ENCODE results near the gene NANS. TPM values are rescaled to one million over a fixed set of nuclear protein-coding genes. Genes with fewer than 3 reads are reported as not detected.
"Not testable (repeated sequence)": the region's sequence is repeated elsewhere in the genome, so short reads cannot be mapped to it uniquely, and the experiment has no call there.

Gene NANS
- total RNA-seq, 1 donor from 2014 or later, result 40.3 TPM

DNA sequence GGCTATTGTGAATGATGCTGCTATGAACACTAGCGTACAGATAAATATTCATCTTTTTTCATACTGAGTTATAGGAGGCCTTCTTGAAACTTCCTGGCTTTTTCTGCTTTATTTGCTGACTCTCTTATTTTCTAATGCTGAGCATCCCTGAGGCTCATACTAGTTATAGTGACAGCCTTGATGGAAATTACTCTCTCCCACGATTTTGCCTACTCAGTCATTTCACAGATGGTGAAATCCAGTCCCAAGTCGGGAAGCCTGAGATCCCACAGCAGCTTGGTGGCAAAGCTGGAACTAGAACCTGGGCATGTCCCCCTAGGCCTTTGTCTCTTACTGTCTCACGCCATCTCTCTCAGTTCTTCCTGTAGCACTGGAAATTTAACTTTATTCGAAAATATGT lies 22.4 kb downstream of the NANS start:
- DNase-seq, result no peak

- no peak for DNase-seq
Measured at GRCh38 chr9:98080326-98080725, 23.8 kb downstream of the NANS start.

GRCh38 chr9:98080780-98081179 lies 24.2 kb downstream of the NANS start:
- no peak for DNase-seq

GRCh38 chr9:98081477-98082219 lies 25.1 kb downstream of the NANS start:
- DNase-seq, result no peak

GRCh38 chr9:98083061-98083501 lies 26.5 kb downstream of the NANS start:
- DNase-seq, result no peak

DNA sequence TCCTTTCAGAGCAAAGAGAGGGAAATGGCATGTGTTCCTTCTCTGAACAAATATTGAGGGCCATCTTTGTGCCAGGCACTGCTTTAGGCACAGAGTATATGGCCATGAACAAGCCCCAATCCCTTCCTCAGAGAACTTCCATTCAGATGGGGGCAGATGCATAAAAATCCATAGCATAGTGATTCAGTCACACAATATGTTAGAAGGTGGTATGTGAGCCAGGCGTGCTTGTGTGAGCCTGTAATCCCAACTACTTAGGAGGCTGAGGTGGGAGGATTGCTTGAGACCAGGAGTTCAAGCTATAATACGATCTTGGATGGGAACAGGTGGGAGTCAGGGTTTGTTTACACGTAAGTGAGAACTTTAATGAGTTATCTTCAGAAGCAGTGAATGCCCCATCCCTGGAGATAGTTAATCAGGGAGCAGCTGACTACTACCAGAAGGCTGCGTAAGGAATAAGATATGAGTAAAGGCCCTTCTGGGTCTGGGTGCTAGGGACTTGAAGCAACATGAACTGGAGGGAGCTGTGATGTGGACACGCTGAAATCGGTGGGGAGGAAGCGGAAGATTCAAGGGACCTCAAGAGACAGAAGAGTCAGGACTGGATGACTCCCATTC lies 27.1 kb downstream of the NANS start:
- peak; percentile 20 for DNase-seq

GRCh38 chr9:98084396-98084795 lies 27.9 kb downstream of the NANS start:
- no peak for DNase-seq

DNA sequence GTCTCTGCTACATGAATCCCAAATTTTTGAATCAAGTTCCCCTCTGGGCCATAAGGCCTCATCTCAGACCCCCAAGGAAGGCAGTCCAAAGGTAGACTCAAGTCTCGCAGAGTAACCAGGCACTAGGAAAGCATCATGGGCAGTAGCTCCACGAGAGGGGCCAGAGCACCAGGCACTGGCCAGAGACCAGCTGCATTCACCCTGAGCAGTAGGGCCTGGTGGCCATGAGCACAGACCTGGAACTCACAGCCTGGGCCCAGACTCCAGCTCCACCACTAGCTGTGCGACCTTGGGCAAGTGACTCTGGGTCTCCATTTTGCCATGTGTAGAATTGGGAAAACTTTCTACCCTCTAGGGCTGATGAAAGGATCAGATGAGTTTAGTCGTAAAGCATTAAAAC lies 28.5 kb downstream of the NANS start:
- no peak for DNase-seq

- DNase-seq, result no peak
Measured at GRCh38 chr9:98085944-98086343, 29.4 kb downstream of the NANS start.

- DNase-seq, result no peak
Measured at GRCh38 chr9:98086461-98086860, 29.9 kb downstream of the NANS start.

GRCh38 chr9:98087420-98088354 lies 31.2 kb downstream of the NANS start:
- peak; percentile 72 for DNase-seq

GRCh38 chr9:98090674-98091073 lies 34.1 kb downstream of the NANS start:
- not testable (repeated sequence) for DNase-seq

- DNase-seq, result peak; percentile 44
Measured at GRCh38 chr9:98091735-98092612, 35.4 kb downstream of the NANS start.

GRCh38 chr9:98092613-98092931 lies 36.0 kb downstream of the NANS start:
- no peak for DNase-seq

GRCh38 chr9:98094316-98094715 lies 37.8 kb downstream of the NANS start:
- no peak for DNase-seq

DNA sequence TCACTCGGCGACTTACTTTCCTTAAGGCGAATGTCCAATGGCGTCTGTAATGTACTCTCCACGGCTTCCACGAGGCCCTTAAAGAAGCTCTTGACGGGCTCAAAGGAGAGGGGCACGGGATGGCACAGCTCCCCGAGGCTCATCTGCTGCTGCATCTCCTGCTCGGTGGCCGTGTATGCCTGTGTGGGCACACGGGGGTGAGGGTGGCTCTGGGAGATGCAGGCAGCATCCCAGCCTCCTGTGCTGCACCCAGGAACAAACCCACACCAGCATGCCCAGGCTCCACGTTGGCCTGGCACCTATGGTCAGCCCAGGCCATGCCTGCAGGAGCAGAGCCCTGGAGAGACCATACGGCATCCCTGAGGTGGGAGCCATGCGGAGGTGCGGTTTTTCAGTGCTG lies 38.3 kb downstream of the NANS start:
- DNase-seq, result no peak

- DNase-seq, result no peak
Measured at GRCh38 chr9:98095401-98095800, 38.9 kb downstream of the NANS start.

DNA sequence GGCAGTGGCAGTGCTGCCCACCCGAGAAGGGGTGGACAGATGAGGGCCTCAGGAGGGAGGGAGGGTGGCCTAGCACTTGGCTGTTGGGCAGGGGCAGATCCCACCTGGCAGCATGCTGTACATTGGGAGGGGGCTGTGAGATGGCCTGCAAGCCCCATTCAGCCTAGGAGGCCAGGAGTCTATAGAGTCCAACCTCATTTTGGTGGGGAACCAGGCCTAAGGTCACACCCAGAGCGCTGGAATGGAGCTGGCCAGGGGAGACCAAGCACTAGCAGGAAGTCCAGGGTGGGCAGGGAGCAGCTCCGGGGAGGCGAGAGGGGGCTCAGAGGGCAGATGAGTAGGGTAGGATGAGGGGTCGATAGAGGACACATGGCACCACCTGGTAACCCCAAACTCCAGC lies 39.6 kb downstream of the NANS start:
- no peak for DNase-seq

- DNase-seq, result peak; percentile 55
Measured at GRCh38 chr9:98097836-98098235, 41.3 kb downstream of the NANS start.

GRCh38 chr9:98099346-98099745 lies 42.8 kb downstream of the NANS start:
- no peak for DNase-seq

DNA sequence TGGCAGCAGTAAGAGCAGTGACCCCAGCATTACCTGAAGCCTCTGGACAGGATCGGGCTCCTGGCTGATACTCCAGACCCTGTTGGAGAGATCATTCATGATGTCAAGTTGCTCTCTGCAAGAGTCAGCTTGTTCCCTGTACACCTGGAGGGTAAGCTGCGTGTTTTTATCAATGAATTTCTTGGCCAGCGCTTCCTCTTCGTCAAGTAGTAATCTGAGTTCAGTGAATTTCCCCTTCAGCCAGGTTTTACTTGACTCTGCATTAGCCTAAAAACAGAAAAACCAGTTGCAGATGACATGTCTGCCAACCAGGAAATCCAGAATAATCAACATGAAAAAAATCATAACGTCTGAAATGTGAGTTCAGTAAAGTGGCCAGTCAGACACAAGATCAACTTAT lies 43.4 kb downstream of the NANS start:
- DNase-seq, result no peak

GRCh38 chr9:98100456-98100855 lies 43.9 kb downstream of the NANS start:
- DNase-seq, result no peak
